ENCODE data around the gene DYNC2H1. TPM values are rescaled to one million over a fixed set of nuclear protein-coding genes. Genes with fewer than 3 reads are reported as not detected.
"Not testable (repeated sequence)": the region's sequence is repeated elsewhere in the genome, so short reads cannot be mapped to it uniquely, and the experiment has no call there.

Gene DYNC2H1
- total RNA-seq, 1 donor from 2014 or later, result 2.0 TPM

DNA sequence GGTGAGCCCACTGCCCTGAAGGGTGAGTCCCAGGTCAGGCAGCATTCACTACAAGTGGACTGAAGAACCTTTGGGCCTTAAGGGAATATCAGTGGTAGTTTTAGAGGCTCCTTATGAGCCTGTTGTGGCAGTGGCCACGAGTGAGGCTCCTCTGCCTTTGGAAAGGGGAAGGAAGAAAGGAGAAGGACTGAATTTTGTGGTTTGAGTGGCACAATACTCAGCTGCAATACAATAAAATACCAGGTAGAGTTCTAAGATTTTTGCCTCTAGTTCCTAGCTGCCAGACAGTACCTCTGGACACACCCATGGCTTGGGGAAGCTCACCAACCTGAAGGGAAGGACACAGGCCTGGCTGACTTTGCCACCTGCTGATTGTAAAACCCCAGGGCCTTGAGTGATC lies 260.9 kb downstream of the DYNC2H1 start:
- DNase-seq (ENCODE audit: low read depth in 2 of 2), result no peak

- no peak for DNase-seq (ENCODE audit: low read depth in 2 of 2)
These were observed 263.7 kb downstream of the DYNC2H1 start for GRCh38 chr11:103372906-103373305.

GRCh38 chr11:103374227-103374626 lies 265.0 kb downstream of the DYNC2H1 start:
- DNase-seq (ENCODE audit: low read depth in 2 of 2), result not testable (repeated sequence)

DNA sequence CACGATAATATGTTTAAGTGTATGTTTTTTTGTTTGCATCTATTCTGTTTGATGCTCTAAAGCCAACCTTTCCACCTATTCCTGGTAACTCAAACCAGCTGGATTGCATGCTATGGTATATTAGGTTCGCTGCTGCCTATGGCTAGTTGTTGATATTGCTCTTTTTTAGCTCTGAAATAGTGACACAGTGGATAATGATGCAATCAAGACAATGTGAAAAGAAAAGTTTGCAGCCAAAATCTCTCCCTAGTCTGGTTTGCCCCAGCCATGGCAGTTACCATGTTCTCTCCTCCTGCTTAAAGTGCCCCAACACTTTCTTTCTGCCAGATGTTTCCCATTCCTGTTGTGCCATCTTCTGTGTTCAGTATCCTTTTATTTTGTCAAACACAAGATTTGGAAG lies 269.7 kb downstream of the DYNC2H1 start:
- DNase-seq (ENCODE audit: low read depth in 2 of 2), result no peak

DNA sequence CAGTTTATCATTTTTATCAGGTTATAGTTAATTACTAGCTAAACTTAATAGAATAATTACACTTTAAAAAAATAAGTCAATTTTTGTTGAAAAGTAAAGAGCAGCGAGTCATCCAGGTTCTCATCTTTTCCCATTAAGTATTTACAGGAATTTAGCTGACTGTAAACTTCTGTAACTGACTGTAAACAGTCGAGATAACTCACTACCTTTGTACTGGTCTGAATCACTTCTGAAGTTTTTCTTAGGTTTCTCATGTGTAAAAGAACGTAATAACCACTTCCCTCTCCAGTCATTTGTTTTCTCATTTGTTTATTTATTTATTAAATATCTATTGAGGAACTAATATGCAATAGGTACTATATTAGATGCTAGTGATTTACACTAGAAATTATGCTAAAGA lies 270.8 kb downstream of the DYNC2H1 start:
- peak in 1 of 2 donors; percentile 14 for DNase-seq (ENCODE audit: low read depth in 2 of 2)

DNA sequence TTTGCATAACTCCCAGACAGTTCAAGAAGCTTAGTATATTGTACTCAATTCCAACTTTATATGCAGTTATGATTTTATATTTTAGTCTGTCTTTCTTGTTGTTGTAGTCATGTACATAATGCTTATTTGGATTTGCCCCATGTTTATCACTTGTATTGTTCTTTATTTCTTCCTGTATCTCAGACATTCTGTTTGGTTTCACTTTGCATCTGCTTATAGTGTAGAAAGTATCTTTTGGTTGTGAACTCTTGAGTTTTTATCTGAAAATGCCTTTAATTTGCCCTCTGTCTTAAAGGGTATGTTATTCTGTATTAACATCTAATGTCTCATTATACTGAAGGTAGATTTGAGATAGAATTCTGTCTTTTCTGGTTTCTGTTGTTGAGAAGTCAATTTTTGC lies 275.4 kb downstream of the DYNC2H1 start:
- DNase-seq (ENCODE audit: low read depth in 2 of 2), result peak in 1 of 2 donors; percentile 25

DNA sequence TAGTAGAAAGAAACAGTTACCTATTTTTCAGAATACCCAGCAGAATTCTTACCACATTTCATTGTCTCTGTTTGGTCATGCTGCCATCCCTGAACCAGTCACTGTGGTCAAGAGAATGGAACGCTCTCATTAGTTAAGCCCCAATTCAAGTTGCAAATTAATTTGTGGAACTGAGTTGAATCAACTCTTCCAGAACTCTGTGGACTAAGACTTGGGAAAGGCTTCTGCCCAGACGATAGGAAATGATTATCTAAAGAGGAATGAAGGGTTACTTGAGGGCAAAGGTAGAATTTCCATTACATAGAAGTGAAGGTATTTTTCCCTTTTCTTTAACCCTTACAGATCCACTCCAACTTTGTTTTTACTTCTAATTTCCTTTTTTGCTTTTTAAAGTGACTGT lies 286.4 kb downstream of the DYNC2H1 start:
- DNase-seq (ENCODE audit: low read depth in 2 of 2), result peak; percentile 17 to 62

GRCh38 chr11:103396237-103396636 lies 287.0 kb downstream of the DYNC2H1 start:
- DNase-seq (ENCODE audit: low read depth in 2 of 2), result no peak

DNA sequence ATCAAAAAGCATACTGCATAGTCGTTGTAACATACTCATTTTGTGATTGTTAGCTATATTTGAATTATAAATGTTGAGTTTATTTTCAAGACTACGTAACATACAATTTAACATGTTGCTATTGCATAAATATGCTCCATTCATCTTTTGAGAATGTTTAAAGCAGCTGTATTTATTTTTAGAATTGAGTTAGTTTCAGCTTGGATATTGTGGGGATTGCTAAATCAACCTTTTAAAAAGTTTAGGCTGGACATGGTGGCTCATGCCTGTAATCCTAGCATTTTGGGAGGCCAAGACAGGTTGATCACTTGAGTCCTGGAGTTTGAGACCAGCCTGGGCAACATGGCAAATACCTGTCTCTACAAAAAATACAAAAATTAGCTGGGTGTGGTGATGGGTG lies 288.1 kb downstream of the DYNC2H1 start:
- no peak for DNase-seq (ENCODE audit: low read depth in 2 of 2)

DNA sequence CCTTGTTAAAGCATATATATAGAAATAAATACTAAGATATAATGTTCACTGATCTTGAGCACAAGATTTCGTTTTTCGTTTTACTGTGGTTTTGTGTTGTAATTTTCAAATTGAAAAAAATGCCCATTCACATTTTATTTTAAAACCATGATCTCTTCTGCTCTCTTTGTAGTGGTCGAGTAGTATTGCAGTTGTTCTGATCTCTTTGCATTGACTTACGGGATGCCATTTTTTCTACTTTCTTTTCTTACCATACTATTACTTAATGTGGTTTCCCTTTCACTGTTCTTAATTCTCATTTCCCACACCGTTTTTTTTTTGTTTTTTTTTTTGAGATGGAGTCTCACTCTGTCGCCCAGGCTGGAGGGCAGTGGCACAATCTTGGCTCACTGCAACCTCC lies 289.6 kb downstream of the DYNC2H1 start:
- no peak for DNase-seq (ENCODE audit: low read depth in 2 of 2)

DNA sequence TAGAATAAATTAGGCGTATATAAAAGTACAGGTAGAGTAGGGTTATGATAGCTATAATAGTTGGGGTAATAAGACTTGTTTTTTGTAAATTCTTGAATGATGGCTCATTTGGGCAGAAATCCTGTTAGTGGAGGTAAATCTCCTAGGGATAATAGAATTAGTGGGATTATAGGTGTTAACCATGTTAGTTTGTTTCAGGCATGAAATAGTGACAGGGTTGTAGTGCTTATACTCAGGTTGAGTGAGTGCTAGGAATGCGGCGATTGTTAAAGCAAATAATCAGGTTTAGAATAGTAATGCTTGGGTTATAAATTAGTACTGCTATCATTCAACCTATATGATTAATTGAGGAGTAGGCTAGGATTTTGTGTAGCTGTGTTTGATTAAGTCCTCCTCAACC lies 297.1 kb downstream of the DYNC2H1 start:
- DNase-seq (ENCODE audit: low read depth in 2 of 2), result no peak

DNA sequence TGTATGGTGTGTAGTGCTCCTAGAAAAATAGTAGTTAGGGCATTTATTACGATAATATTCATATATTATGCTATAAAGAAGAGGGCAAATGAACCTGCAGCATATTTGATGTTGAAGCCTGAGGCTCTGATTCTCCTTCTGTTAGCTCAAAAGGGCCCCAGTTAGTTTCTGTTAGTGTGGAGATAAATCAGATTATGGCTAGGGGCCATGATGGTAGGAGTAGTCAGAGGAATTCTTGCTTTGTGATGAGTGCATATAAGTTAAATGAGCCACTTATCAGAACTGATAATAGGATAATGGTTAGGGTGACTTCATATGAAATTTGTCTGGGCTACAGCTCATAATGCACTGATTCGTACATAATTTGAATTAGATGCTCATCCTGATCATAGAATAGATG lies 298.4 kb downstream of the DYNC2H1 start:
- no peak for DNase-seq (ENCODE audit: low read depth in 2 of 2)

DNA sequence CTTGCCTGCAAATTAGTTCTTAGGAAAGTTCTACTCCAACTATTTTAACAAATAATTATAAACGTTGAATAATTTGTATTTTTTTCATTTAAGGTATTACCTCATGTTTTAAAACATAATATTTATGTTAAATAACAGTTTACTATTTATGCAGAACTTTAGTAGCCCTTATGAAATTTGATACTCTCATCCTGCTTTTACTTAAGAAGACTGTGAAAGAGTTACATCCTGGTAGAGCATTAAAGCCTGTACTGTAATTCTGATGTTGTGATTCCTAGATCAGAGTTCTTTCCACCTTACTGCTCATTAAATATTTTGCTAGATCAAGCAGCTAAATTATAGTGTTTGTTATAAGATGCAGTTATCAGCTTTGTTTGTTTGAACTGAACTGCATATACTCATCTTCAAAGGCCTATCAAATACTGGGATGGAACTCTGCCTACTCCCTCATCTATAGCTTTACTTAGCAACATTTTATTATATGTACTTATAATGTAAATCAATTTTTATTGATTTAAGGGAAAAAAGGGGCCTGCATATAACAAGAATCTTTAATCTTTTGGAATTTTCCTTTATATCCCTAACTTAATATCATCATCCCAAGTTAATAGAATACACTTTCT lies 304.2 kb downstream of the DYNC2H1 start:
- no peak for DNase-seq (ENCODE audit: low read depth in 2 of 2)

DNA sequence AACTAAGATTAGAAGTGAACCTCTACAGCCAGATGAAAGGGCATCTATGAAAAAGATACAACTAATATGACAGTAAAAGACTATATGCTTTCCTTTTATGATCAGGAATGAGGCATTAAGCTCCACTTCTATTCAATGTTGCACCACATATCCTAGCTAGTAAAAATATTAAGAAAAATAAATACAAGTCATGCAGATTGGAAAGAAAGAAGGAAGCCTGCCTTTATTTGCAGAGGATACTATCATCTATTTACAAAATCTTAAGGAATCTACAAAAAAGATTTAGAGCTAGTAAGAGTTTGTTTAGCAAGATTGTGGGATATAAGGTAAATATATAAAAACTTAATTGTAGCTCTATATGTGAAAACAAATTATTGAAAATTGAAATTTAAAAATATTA lies 308.8 kb downstream of the DYNC2H1 start:
- DNase-seq (ENCODE audit: low read depth in 2 of 2), result no peak

DNA sequence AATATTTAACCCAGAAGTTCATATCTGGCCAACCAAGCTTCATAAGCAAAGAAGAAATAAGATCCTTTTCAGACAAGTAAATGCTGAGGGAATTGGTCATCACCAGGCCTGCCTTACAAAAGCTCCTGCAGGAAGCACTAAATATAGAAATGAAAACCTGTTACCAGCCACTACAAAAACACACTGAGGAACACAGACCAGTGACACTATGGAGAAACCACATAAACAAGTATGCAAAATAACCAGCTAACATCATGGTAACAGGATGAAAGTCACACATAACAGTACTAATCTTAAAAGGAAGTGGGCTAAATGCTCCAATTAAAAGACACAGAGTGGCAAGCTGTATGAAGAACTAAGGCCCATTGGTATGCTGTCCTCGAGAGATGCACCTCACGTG lies 311.4 kb downstream of the DYNC2H1 start:
- DNase-seq (ENCODE audit: low read depth in 2 of 2), result peak in 1 of 2 donors; percentile 78

DNA sequence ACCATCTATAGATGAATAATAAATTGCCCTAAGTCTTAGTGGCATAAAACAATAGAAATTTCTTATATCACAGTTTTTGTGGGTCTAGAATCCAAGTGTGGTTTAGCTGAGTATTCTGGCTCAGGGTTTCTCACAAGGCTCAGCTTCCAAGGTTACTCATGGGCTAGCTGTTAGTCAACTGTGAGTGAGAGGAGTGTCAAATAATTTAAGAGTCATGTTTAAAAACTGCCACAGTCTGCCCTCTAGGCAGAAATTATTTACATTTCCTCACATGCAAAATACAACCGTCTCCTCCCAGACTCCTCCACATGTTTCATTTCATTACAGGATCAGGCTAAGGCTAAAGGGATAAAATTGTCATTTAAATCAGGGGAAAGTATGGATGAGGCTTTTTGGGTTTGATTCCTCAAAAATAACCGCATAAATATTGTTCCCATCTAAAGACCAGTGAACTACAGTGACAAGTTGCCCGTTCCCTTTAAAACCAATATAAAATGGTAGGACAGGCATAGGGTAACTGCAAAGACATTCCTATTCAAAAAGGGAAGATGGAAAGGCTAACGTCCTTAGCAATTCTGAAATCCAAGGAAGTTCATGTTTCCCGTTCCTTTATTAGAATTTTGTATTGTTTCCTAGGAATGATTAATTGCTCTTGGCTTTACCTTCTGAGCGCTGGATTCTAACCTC lies 324.3 kb downstream of the DYNC2H1 start:
- peak in 1 of 2 donors; percentile 75 for DNase-seq (ENCODE audit: low read depth in 2 of 2)

GRCh38 chr11:103434073-103434411 lies 324.8 kb downstream of the DYNC2H1 start:
- peak in 1 of 2 donors; percentile 1 for DNase-seq (ENCODE audit: low read depth in 2 of 2)

- DNase-seq (ENCODE audit: low read depth in 2 of 2), result no peak
These were observed 327.0 kb downstream of the DYNC2H1 start for GRCh38 chr11:103436131-103436770.

GRCh38 chr11:103441021-103441420 lies 331.8 kb downstream of the DYNC2H1 start:
- no peak for DNase-seq (ENCODE audit: low read depth in 2 of 2)

- no peak for DNase-seq (ENCODE audit: low read depth in 2 of 2)
These were observed 339.7 kb downstream of the DYNC2H1 start for GRCh38 chr11:103448966-103449365.

DNA sequence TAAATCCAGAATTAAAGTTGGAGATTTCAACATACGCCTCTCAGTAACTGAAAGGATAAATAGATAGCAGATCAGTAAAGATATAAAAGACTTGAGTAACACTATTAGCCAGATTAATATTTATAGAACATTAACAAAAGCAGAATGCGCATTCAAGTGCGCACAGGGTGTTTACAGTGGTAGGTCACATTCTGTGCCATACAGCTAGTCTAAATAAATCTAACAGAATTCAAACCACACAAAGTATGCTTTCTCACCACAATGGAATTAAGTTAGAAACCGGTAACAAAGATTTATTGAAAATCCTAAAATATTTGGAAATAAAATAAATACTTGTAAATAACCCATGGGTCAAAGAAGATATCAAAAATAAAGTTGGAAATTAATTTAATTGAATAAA lies 341.0 kb downstream of the DYNC2H1 start:
- no peak for DNase-seq (ENCODE audit: low read depth in 2 of 2)

GRCh38 chr11:103453126-103453525 lies 343.9 kb downstream of the DYNC2H1 start:
- DNase-seq (ENCODE audit: low read depth in 2 of 2), result no peak
